ENCODE data around the gene ATAD5.
A peak's percentile ranks its signal among the peaks of the same experiment; 100 is the strongest.
"Not testable (repeated sequence)": the region's sequence is repeated elsewhere in the genome, so short reads cannot be mapped to it uniquely, and the experiment has no call there.

Gene ATAD5

GRCh38 chr17:30831663-30832437 is at the start of gene ATAD5:
ATAD5 (plus strand) TSS chr17:30831966; CDS start chr17:30832348, 382 bp downstream.
- peak; percentile 53 to 73 for DNase-seq (ENCODE audit: low read depth in 2 of 2)

GRCh38 chr17:30782206-30782605 is 49.6 kb upstream of the ATAD5 start:
- no peak for DNase-seq (ENCODE audit: low read depth in 2 of 2)

GRCh38 chr17:30788918-30789317 is 42.8 kb upstream of the ATAD5 start:
- no peak for DNase-seq (ENCODE audit: low read depth in 2 of 2)

- DNase-seq (ENCODE audit: low read depth in 2 of 2): no peak
Observed at GRCh38 chr17:30790279-30790678, 41.5 kb upstream of the ATAD5 start.

- no peak for DNase-seq (ENCODE audit: low read depth in 2 of 2)
Observed at GRCh38 chr17:30793282-30793977, 38.3 kb upstream of the ATAD5 start.

- DNase-seq (ENCODE audit: low read depth in 2 of 2): no peak
Observed at GRCh38 chr17:30794372-30794771, 37.4 kb upstream of the ATAD5 start.

- DNase-seq (ENCODE audit: low read depth in 2 of 2): no peak
Observed at GRCh38 chr17:30796016-30796415, 35.8 kb upstream of the ATAD5 start.

- DNase-seq (ENCODE audit: low read depth in 2 of 2): no peak
Observed at GRCh38 chr17:30801671-30802070, 30.1 kb upstream of the ATAD5 start.

- no peak for DNase-seq (ENCODE audit: low read depth in 2 of 2)
Observed at GRCh38 chr17:30805944-30806456, 25.8 kb upstream of the ATAD5 start.

- no peak for DNase-seq (ENCODE audit: low read depth in 2 of 2)
Observed at GRCh38 chr17:30807896-30808295, 23.9 kb upstream of the ATAD5 start.

GRCh38 chr17:30808785-30809286 is 22.9 kb upstream of the ATAD5 start:
- no peak for DNase-seq (ENCODE audit: low read depth in 2 of 2)

GRCh38 chr17:30809867-30810266 is 21.9 kb upstream of the ATAD5 start:
- no peak for DNase-seq (ENCODE audit: low read depth in 2 of 2)

GRCh38 chr17:30812218-30813177 is 19.3 kb upstream of the ATAD5 start:
- DNase-seq (ENCODE audit: low read depth in 2 of 2): no peak

GRCh38 chr17:30814236-30814635 is 17.5 kb upstream of the ATAD5 start:
- not testable (repeated sequence) for DNase-seq (ENCODE audit: low read depth in 2 of 2)

GRCh38 chr17:30814860-30815259 is 16.9 kb upstream of the ATAD5 start:
- DNase-seq (ENCODE audit: low read depth in 2 of 2): not testable (repeated sequence)

- DNase-seq (ENCODE audit: low read depth in 2 of 2): no peak
Observed at GRCh38 chr17:30816165-30816564, 15.6 kb upstream of the ATAD5 start.

- no peak for DNase-seq (ENCODE audit: low read depth in 2 of 2)
Observed at GRCh38 chr17:30819971-30820705, 11.6 kb upstream of the ATAD5 start.

GRCh38 chr17:30821871-30822723 is 9.7 kb upstream of the ATAD5 start:
- no peak for DNase-seq (ENCODE audit: low read depth in 2 of 2)

- DNase-seq (ENCODE audit: low read depth in 2 of 2): not testable (repeated sequence)
Observed at GRCh38 chr17:30822919-30823318, 8.8 kb upstream of the ATAD5 start.

- no peak for DNase-seq (ENCODE audit: low read depth in 2 of 2)
Observed at GRCh38 chr17:30823421-30823820, 8.3 kb upstream of the ATAD5 start.
